Gastrocnemius medialis (tissue), 4 donors: ENCODE data around the gene PYY.

Experiments
- CTCF ChIP-seq, 5 experiments: fragments of 450-650 bp in 3 of 5; fragments of 200-600 bp in 2 of 5; sonication (generic) in 2 of 5; IDR thresholded peaks in 4 of 5; conservative IDR thresholded peaks in 1 of 5; 1 replicate in 4 of 5; 2 replicates in 1 of 5; pipeline ENCODE4 v1.5.1; 2016 to 2019; ENCODE audit warnings: antibody characterized with exemption in 5 of 5, mild to moderate bottlenecking in 3 of 5, moderate library complexity in 3 of 5
- POLR2A ChIP-seq, 2 donors: fragments of 450-650 bp; IDR thresholded peaks; one replicate each; pipeline ENCODE4 v1.6.1; 2017; ENCODE audit warnings: antibody characterized with exemption in 2 of 2, mild to moderate bottlenecking in 2 of 2, moderate library complexity in 2 of 2

- TF ChIP-seq CTCF (IDR thresholded peaks at IDR 0.05 in 4 of 5, conservative IDR thresholded peaks at IDR 0.05 in 1 of 5), result no peak
- no peak for TF ChIP-seq POLR2A (IDR thresholded peaks at IDR 0.05)
These were observed 32.7 kb upstream of the PYY start for GRCh38 chr17:43986225-43986981.
